SJCRH30 (cell line): ENCODE results near the gene IP6K3. TPM values are rescaled to one million over a fixed set of nuclear protein-coding genes. Genes with fewer than 3 reads are reported as not detected.

Experiments used
- DNase-seq, 2 experiments: peaks; one replicate each; pipeline ENCODE4 v3.0.0-alpha.2; 2015 to 2020
- H3K27ac ChIP-seq: fragments of 250-450 bp; sonication (Bioruptor Pico); 2 replicates; pipeline ENCODE4 v1.5.1; 2020; ENCODE audit warnings: mild to moderate bottlenecking, moderate library complexity
- H3K27me3 ChIP-seq: fragments of 250-450 bp; sonication (Bioruptor Pico); 2 replicates; pipeline ENCODE4 v1.5.1; 2020; ENCODE audit warnings: mild to moderate bottlenecking, moderate library complexity
- H3K36me3 ChIP-seq: fragments of 250-450 bp; sonication (Bioruptor Pico); 2 replicates; pipeline ENCODE4 v1.5.1; 2020; ENCODE audit warnings: mild to moderate bottlenecking, moderate library complexity
- H3K4me1 ChIP-seq: fragments of 250-450 bp; sonication (Bioruptor Pico); 2 replicates; pipeline ENCODE4 v1.5.1; 2020; ENCODE audit warnings: mild to moderate bottlenecking, moderate library complexity
- H3K4me3 ChIP-seq: fragments of 250-450 bp; sonication (Bioruptor Pico); 2 replicates; pipeline ENCODE4 v1.5.1; 2020; ENCODE audit warnings: mild to moderate bottlenecking, moderate library complexity
- H3K9me3 ChIP-seq: fragments of 250-450 bp; sonication (Bioruptor Pico); replicated peaks from 2 replicates; pipeline ENCODE4 v1.5.1; 2020; ENCODE audit warnings: mild to moderate bottlenecking, moderate library complexity
- total RNA-seq: library from RNA; depleted of rRNA; stranded (reverse); fragments of >200 nt; shearing (Covaris generic); gene quantifications from 2 replicates; pipeline ENCODE4 v1.2.3, GENCODE V29; 2014

Gene IP6K3
- total RNA-seq, 1 experiment from 2014 or later, result 10.3 TPM

- H3K9me3 ChIP-seq, result no peaks in the 10 kb centered on the region
- no peak overlapping the region for H3K27ac ChIP-seq
- no peak for DNase-seq
- H3K4me1 ChIP-seq, result no peaks in the 10 kb centered on the region
- H3K36me3 ChIP-seq, result peaks cover 3% of the 10 kb centered on the region; the same call in 1 of the 2 replicates
- no peak overlapping the region for H3K4me3 ChIP-seq
- no peaks in the 10 kb centered on the region for H3K27me3 ChIP-seq
These were observed 25.7 kb downstream of the IP6K3 start for GRCh38 chr6:33720998-33721397.

DNA sequence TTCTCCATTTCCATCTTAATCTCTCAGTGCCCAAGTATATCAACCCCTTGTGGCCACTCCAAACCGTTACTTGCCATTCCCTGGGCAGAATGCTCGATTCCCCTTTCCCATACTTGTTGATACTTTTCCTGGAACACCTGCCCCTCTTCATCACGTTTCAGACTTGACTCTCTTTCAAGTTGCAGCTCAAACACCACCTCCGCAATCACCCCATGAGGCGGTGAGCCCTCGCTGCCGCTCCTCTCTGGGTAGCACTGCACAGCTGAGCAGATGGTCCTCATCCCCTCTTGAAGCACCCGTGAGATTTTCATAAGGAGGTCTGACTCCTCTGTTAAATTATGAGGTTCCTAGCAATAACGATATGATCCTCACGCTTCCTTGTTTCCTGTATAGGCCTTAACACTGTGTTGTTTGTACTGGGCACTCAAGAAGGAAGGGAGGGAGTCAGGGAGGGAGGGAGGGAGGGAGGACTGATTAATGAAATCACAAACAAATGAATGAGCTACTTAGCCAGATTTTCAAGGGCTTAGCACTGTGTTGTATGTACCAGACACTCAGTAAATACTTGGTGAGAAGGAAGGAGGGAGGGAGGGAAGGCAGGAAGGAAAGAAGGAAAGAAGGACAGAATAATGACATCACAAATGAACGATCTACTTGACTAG, 27.2 kb downstream of the IP6K3 start:
- Histone ChIP-seq H3K27ac (no peak overlapping the region), H3K27me3 (no peaks in the 10 kb centered on the region), H3K36me3 (peaks cover 3% of the 10 kb centered on the region; the same call in 1 of the 2 replicates), H3K4me1 (no peaks in the 10 kb centered on the region), H3K4me3 (no peak overlapping the region), H3K9me3 (no peaks in the 10 kb centered on the region)
- DNase-seq, result peak in 1 of 2 experiments; percentile 30

DNA sequence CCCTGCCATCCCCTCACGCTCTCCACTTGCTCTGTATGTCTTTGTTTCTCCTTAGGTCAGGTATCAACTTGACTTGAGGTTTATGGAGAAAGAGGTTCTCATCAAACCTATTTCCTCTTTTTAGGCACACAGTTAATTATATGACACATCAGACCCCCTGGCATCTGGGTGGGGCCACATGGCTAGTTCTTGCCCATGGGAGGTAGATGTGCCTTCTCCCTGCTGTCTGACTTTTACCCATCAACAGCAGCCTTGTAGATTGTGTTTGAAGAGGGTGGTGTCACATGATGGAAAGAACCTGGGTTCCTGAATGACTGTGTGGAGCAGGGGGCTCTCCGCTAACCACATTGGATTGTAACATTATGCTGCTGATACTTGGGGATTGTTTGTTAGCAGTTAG, 28.0 kb downstream of the IP6K3 start:
- no peak for DNase-seq
- Histone ChIP-seq H3K9me3 (no peaks in the 10 kb centered on the region), H3K36me3 (0 out of 2 replicates have a peak, but pooled peaks cover 3% of the 10 kb centered on the region), H3K4me1 (no peaks in the 10 kb centered on the region), H3K27ac (no peak overlapping the region), H3K4me3 (no peak overlapping the region), H3K27me3 (no peaks in the 10 kb centered on the region)

DNA sequence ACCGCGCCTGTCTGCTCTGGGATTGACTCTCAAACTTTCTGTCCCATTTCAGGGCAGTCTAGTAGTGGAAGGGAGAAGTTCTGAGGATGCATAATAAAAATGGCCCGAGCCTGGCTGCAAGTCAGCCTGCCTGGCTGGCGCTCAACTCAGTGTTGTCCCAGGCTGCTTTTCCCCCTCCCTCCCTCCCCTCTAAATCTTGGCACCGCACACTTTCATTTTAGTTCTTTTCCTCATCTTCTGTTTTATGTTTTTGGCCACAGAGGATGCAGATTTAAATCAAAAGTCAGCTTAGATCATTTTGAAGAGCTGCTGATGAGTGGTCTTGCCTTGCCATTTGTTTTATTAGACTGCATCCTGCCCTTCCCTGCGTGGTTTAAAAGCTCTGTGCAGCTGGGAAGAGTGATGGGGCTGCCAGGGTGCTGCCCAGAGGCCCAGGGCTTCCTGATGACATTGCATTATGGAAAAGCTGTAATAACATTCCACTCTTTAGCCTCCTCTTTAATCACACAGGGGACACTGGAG, 28.7 kb downstream of the IP6K3 start:
- Histone ChIP-seq H3K36me3 (0 out of 2 replicates have a peak, but pooled peaks cover 3% of the 10 kb centered on the region), H3K9me3 (no peaks in the 10 kb centered on the region), H3K4me3 (no peak overlapping the region), H3K27ac (no peak overlapping the region), H3K4me1 (no peaks in the 10 kb centered on the region), H3K27me3 (no peaks in the 10 kb centered on the region)
- no peak for DNase-seq

- H3K27ac ChIP-seq, result no peak overlapping the region
- DNase-seq, result no peak
- H3K4me1 ChIP-seq, result no peaks in the 10 kb centered on the region
- H3K27me3 ChIP-seq, result no peaks in the 10 kb centered on the region
- H3K9me3 ChIP-seq, result no peaks in the 10 kb centered on the region
- H3K36me3 ChIP-seq, result no peaks in the 10 kb centered on the region
- H3K4me3 ChIP-seq, result no peak overlapping the region
These were observed 29.6 kb downstream of the IP6K3 start for GRCh38 chr6:33716890-33717632.

DNA sequence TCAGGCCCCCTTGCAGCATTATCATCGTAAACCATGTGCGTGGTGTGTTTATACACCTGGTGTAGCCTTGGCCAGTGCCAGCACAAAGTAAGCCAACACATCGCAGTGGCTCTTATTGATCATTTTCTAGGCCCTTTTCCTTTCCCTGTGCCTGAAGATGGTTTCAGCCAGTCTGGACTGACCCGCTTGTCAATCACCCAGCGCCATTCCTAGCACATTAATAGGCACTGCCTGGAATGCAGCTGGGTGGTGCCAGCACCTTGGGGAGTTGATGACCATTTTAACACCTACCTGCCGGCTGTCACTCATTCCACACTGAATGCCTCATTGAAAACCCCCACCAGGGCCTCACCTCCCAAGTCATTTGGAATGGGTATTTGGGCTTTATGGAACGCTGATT, 30.3 kb downstream of the IP6K3 start:
- Histone ChIP-seq H3K27ac (no peak overlapping the region), H3K36me3 (no peaks in the 10 kb centered on the region), H3K4me3 (no peak overlapping the region), H3K9me3 (no peaks in the 10 kb centered on the region), H3K4me1 (no peaks in the 10 kb centered on the region), H3K27me3 (no peaks in the 10 kb centered on the region)
- DNase-seq, result no peak

GRCh38 chr6:33714385-33715040, 32.2 kb downstream of the IP6K3 start:
- H3K27ac ChIP-seq, result no peak overlapping the region

GRCh38 chr6:33713786-33714185, 32.9 kb downstream of the IP6K3 start:
- Histone ChIP-seq H3K27me3 (no peaks in the 10 kb centered on the region), H3K4me1 (peaks cover 4% of the 10 kb centered on the region; the same call in 1 of the 2 replicates), H3K9me3 (no peaks in the 10 kb centered on the region), H3K27ac (no peak overlapping the region), H3K36me3 (peaks cover 3% of the 10 kb centered on the region), H3K4me3 (no peak overlapping the region)
- DNase-seq, result no peak

More at GRCh38 chr6:33714385-33715040, 32.2 kb downstream of the IP6K3 start:
- H3K4me3 ChIP-seq, result no peak overlapping the region
- no peak for DNase-seq
- H3K9me3 ChIP-seq, result no peaks in the 10 kb centered on the region
- no peaks in the 10 kb centered on the region; the same call in 1 of the 2 replicates for H3K36me3 ChIP-seq
- H3K4me1 ChIP-seq, result peaks cover 4% of the 10 kb centered on the region; the same call in 1 of the 2 replicates
- no peaks in the 10 kb centered on the region for H3K27me3 ChIP-seq

GRCh38 chr6:33712914-33713313, 33.8 kb downstream of the IP6K3 start:
- DNase-seq, result no peak
- peaks cover 4% of the 10 kb centered on the region; the same call in 1 of the 2 replicates for H3K4me1 ChIP-seq

GRCh38 chr6:33711140-33712129, 35.3 kb downstream of the IP6K3 start, which contains the start of gene UQCC2:
UQCC2 (minus strand) TSS chr6:33711700; CDS start chr6:33711686, 14 bp downstream.
- H3K27ac ChIP-seq, result peak within 1 kb of the TSS; percentile 97
- peak; percentile 97 to 98 for DNase-seq
- H3K4me3 ChIP-seq, result peak within 1 kb of the TSS; percentile 73
- H3K9me3 ChIP-seq, result no peaks in the 10 kb centered on the region
- peaks cover 5% of the 10 kb centered on the region for H3K36me3 ChIP-seq
- no peaks in the 10 kb centered on the region for H3K27me3 ChIP-seq
- peaks cover 4% of the 10 kb centered on the region; the same call in 1 of the 2 replicates for H3K4me1 ChIP-seq

More at GRCh38 chr6:33712914-33713313, 33.8 kb downstream of the IP6K3 start:
- Histone ChIP-seq H3K27me3 (no peaks in the 10 kb centered on the region), H3K36me3 (peaks cover 5% of the 10 kb centered on the region), H3K27ac (no peak overlapping the region), H3K4me3 (no peak overlapping the region), H3K9me3 (no peaks in the 10 kb centered on the region)

- DNase-seq, result peak; percentile 37 to 70
- no peaks in the 10 kb centered on the region for H3K27me3 ChIP-seq
- H3K36me3 ChIP-seq, result peaks cover 5% of the 10 kb centered on the region
These were observed 36.2 kb downstream of the IP6K3 start for GRCh38 chr6:33710296-33711121.

DNA sequence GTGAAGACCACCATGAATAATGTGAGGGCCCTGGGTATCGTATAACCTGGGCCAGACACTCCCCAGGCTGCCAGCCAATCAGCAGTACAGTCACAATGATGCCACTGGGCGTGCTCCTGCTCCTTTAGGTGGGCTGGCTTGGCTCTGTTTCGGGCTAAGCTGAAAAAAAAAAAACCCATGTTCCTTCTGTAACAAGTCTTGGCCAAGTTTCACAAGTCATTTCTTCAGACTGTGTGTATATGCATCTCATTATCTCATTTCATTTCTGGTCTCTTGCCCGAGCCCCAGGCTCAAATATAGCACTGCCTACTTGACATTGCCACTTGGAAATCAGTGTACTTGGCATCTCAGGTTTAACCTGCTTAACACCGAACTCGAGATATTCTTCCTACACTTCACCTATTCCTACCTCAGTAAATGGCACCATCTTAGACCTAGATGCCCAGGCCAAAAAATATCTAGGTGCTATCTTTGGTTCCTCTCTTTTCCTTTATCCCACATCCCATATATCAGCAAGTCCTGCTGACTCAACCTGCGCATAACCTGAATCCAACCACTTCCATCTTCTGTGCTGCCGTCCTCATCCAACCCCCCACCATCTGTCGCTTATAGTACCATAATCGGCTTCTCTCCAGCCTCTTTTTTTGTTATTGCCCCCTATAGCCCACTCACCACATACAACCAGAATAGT, 37.0 kb downstream of the IP6K3 start:
- H3K27me3 ChIP-seq, result no peaks in the 10 kb centered on the region

More at GRCh38 chr6:33710296-33711121, 36.2 kb downstream of the IP6K3 start:
- Histone ChIP-seq H3K9me3 (no peaks in the 10 kb centered on the region), H3K27ac (peak overlapping the region; percentile 97), H3K4me1 (peaks cover 4% of the 10 kb centered on the region; the same call in 1 of the 2 replicates), H3K4me3 (peak overlapping the region; percentile 73)

More for the DNA sequence above, 37.0 kb downstream of the IP6K3 start:
- peaks cover 4% of the 10 kb centered on the region; the same call in 1 of the 2 replicates for H3K4me1 ChIP-seq
- no peak for DNase-seq
- no peak overlapping the region for H3K27ac ChIP-seq
- H3K36me3 ChIP-seq, result peaks cover 5% of the 10 kb centered on the region
- no peaks in the 10 kb centered on the region for H3K9me3 ChIP-seq
- H3K4me3 ChIP-seq, result no peak overlapping the region
